H9 (cell line): ENCODE measurements around the gene ADAMTSL4. TPM values are rescaled to one million over a fixed set of nuclear protein-coding genes. Genes with fewer than 3 reads are reported as not detected.

Experiments
- DNase-seq: peaks from one replicate; pipeline ENCODE4 v3.0.0-alpha.2; 2017
- H2AFZ ChIP-seq: one replicate; pipeline ENCODE4 v1.6.1; 2013; ENCODE audit warnings: mild to moderate bottlenecking, low read length, control low read depth, moderate library complexity
- H2AK5ac ChIP-seq: 2 replicates; pipeline ENCODE4 v1.6.1; 2013; ENCODE audit warnings: low read length, control low read depth, mixed read lengths; ENCODE audit not compliant: insufficient read length
- H2BK120ac ChIP-seq: one replicate; pipeline ENCODE4 v1.6.1; 2013; ENCODE audit warnings: low read depth, mild to moderate bottlenecking, low read length, control low read depth, inconsistent platforms; ENCODE audit not compliant: poor library complexity, severe bottlenecking
- H2BK12ac ChIP-seq: 2 replicates; pipeline ENCODE4 v1.6.1; 2013; ENCODE audit warnings: low read length, control low read depth, mixed read lengths, low read depth; ENCODE audit not compliant: insufficient read length
- H2BK15ac ChIP-seq: 2 replicates; pipeline ENCODE4 v1.6.1; 2013; ENCODE audit warnings: low read depth, low read length, control low read depth
- H2BK20ac ChIP-seq: one replicate; pipeline ENCODE4 v1.6.1; 2013; ENCODE audit warnings: low read depth, mild to moderate bottlenecking, low read length, control low read depth, inconsistent platforms; ENCODE audit not compliant: poor library complexity, severe bottlenecking
- H2BK5ac ChIP-seq: 2 replicates; pipeline ENCODE4 v1.6.1; 2013; ENCODE audit warnings: low read length, control low read depth, mixed read lengths; ENCODE audit not compliant: insufficient read length
- H3K14ac ChIP-seq: 2 replicates; pipeline ENCODE4 v1.6.1; 2013; ENCODE audit warnings: low read length, control low read depth; ENCODE audit not compliant: insufficient read depth
- H3K18ac ChIP-seq: 2 replicates; pipeline ENCODE4 v1.6.1; 2013; ENCODE audit warnings: low read depth, mild to moderate bottlenecking, mixed read lengths, low read length, control low read depth; ENCODE audit not compliant: insufficient read length
- H3K23ac ChIP-seq: 2 replicates; pipeline ENCODE4 v1.6.1; 2013; ENCODE audit warnings: low read length, control low read depth, mixed read lengths, low read depth; ENCODE audit not compliant: insufficient read length
- H3K23me2 ChIP-seq: 2 replicates; pipeline ENCODE4 v1.6.1; 2013; ENCODE audit warnings: low read depth, mild to moderate bottlenecking, mixed read lengths, low read length, control low read depth; ENCODE audit not compliant: insufficient read length, poor library complexity, severe bottlenecking
- H3K27ac ChIP-seq: 2 replicates; pipeline ENCODE4 v1.5.1; 2013; ENCODE audit warnings: low read length, control low read depth, mixed read lengths, low read depth; ENCODE audit not compliant: insufficient read length
- H3K27me3 ChIP-seq: 2 replicates; pipeline ENCODE4 v1.6.1; 2013; ENCODE audit warnings: low read length, control low read depth, inconsistent platforms; ENCODE audit not compliant: insufficient read depth
- H3K4ac ChIP-seq: 2 replicates; pipeline ENCODE4 v1.6.1; 2013; ENCODE audit warnings: low read depth, mild to moderate bottlenecking, control low read depth, inconsistent platforms, low read length, moderate library complexity
- H3K4me1 ChIP-seq: 2 replicates; pipeline ENCODE4 v1.6.1; 2013; ENCODE audit warnings: low read length, control low read depth, inconsistent platforms; ENCODE audit not compliant: insufficient read depth
- H3K4me2 ChIP-seq: 2 replicates; pipeline ENCODE4 v1.6.1; 2013; ENCODE audit warnings: low read length, control low read depth, mixed read lengths; ENCODE audit not compliant: insufficient read length, insufficient read depth
- H3K56ac ChIP-seq: 2 replicates; pipeline ENCODE4 v1.6.1; 2013; ENCODE audit warnings: low read depth, mild to moderate bottlenecking, mixed read lengths, low read length, control low read depth; ENCODE audit not compliant: insufficient read length
- H3K79me1 ChIP-seq: 2 replicates; pipeline ENCODE4 v1.6.1; 2013; ENCODE audit warnings: low read depth, mild to moderate bottlenecking, moderate library complexity, low read length, control low read depth, inconsistent platforms; ENCODE audit not compliant: insufficient read depth, poor library complexity, severe bottlenecking
- H3K79me2 ChIP-seq: 2 replicates; pipeline ENCODE4 v1.6.1; 2013; ENCODE audit warnings: low read length, control low read depth, inconsistent platforms; ENCODE audit not compliant: insufficient read depth
- H3K9ac ChIP-seq: 2 replicates; pipeline ENCODE4 v1.6.1; 2013; ENCODE audit warnings: low read length, control low read depth, mixed read lengths; ENCODE audit not compliant: insufficient read length; ENCODE audit errors: extremely low read depth
- H3K9me3 ChIP-seq: one replicate; pipeline ENCODE4 v1.6.1; 2013; ENCODE audit warnings: low read depth, low read length, inconsistent platforms; ENCODE audit not compliant: control insufficient read depth
- H3T11ph ChIP-seq: one replicate; pipeline ENCODE4 v1.6.1; 2013; ENCODE audit warnings: mild to moderate bottlenecking, low read length, control low read depth, inconsistent platforms
- H4K20me1 ChIP-seq: one replicate; pipeline ENCODE4 v1.6.1; 2013; ENCODE audit not compliant: control insufficient read depth, insufficient read length, insufficient read depth
- H4K5ac ChIP-seq: 2 replicates; pipeline ENCODE4 v1.6.1; 2013; ENCODE audit warnings: low read depth, mild to moderate bottlenecking, mixed read lengths, low read length, control low read depth; ENCODE audit not compliant: insufficient read length
- H4K8ac ChIP-seq: replicated peaks from 2 replicates; pipeline ENCODE4 v1.6.1; 2013; ENCODE audit warnings: low read length, control low read depth, mixed read lengths, low read depth; ENCODE audit not compliant: insufficient read length
- H4K91ac ChIP-seq: 2 replicates; pipeline ENCODE4 v1.6.1; 2013; ENCODE audit warnings: low read depth, mild to moderate bottlenecking, moderate library complexity, mixed read lengths, low read length, control low read depth; ENCODE audit not compliant: insufficient read length
- H3K27ac Mint-ChIP-seq, 3 experiments: 2 replicates in 2 of 3; 3 replicates in 1 of 3; pipeline ENCODE4 v1.8.0; 2020 to 2021; ENCODE audit warnings: mixed read lengths in 3 of 3, mild to moderate bottlenecking in 1 of 3, moderate library complexity in 1 of 3
- H3K27me3 Mint-ChIP-seq: 2 replicates; pipeline ENCODE4 v1.8.0; 2021; ENCODE audit warnings: low read depth, mild to moderate bottlenecking, moderate library complexity, mixed read lengths
- H3K36me3 Mint-ChIP-seq, 3 experiments: 2 replicates in 2 of 3; 3 replicates in 1 of 3; pipeline ENCODE4 v1.8.0; 2020 to 2021; ENCODE audit warnings: low read depth in 3 of 3, mixed read lengths in 3 of 3; ENCODE audit not compliant: insufficient read depth in 1 of 3
- H3K4me1 Mint-ChIP-seq, 2 experiments: 2 replicates each; pipeline ENCODE4 v1.8.0; 2020; ENCODE audit warnings: mixed read lengths in 2 of 2
- H3K4me3 Mint-ChIP-seq, 2 experiments: 2 replicates in 1 of 2; 3 replicates in 1 of 2; pipeline ENCODE4 v1.8.0; 2020 to 2021; ENCODE audit warnings: mild to moderate bottlenecking in 2 of 2, mixed read lengths in 2 of 2, moderate library complexity in 1 of 2
- H3K9me3 Mint-ChIP-seq, 2 experiments: 2 replicates in 1 of 2; 3 replicates in 1 of 2; pipeline ENCODE4 v1.8.0; 2020; ENCODE audit warnings: mild to moderate bottlenecking in 2 of 2, mixed read lengths in 2 of 2, moderate library complexity in 1 of 2
- WGBS: extraction: QIAGEN DNeasy Blood & Tissue Kit; methylation state at CpG from one replicate; pipeline ENCODE4 v1.1.7; 2013; ENCODE audit warnings: missing lambda C conversion rate, low lambda C conversion rate, mixed read lengths; ENCODE audit not compliant: insufficient read length; ENCODE audit errors: extremely low coverage; 5-methylcytosine and 5-hydroxymethylcytosine counted together
- total RNA-seq: library from RNA; stranded (reverse); gene quantifications from 2 replicates; pipeline ENCODE4 v1.2.1, GENCODE V29; 2021
- TF ChIP-seq, protein P1 (sequence below): fragments of 200-600 bp; sonication (generic); conservative IDR thresholded peaks from 3 replicates; pipeline ENCODE4 v1.8.0; 2021; ENCODE audit warnings: antibody characterized with exemption, mild to moderate bottlenecking

The ADAMTSL4 gene
- total RNA-seq, 1 experiment from 2014 or later: 6.1 TPM

DNA sequence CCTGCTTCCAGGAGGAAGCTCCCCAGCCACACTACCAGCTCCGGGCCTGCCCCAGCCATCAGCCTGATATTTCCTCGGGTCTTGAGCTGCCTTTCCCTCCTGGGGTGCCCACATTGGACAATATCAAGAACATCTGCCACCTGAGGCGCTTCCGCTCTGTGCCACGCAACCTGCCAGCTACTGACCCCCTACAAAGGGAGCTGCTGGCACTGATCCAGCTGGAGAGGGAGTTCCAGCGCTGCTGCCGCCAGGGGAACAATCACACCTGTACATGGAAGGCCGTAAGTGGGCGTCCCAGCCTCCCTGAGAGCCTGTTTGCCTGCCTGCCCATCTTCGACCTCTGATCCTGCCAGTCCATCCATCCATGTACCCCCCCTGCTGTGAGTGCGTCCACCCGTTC, 37.7 kb upstream of the ADAMTSL4 start:
- H3K18ac ChIP-seq: no peak overlapping the region
- no peak overlapping the region for H4K8ac ChIP-seq
- no peak overlapping the region for H4K5ac ChIP-seq
- no peak overlapping the region for H3K14ac ChIP-seq
- no peaks in the 10 kb centered on the region for H3K9me3 ChIP-seq
- no peak overlapping the region for H3T11ph ChIP-seq
- no peak overlapping the region for H2BK120ac ChIP-seq
- WGBS: no CpG with 5 or more reads among the region's 12 CpGs
- H3K4ac ChIP-seq: no peak overlapping the region
- peaks cover 1% of the 10 kb centered on the region; the same call in 1 of the 2 replicates for H3K27me3 Mint-ChIP-seq
- H3K4me3 Mint-ChIP-seq: no peak overlapping the region
- H3K9me3 Mint-ChIP-seq: no peaks in the 10 kb centered on the region
- no peak for DNase-seq
- peak overlapping the region in 1 of 3 experiments; percentile 67; a peak in 2 of 7 replicates for H3K27ac Mint-ChIP-seq
- no peak overlapping the region for H2AK5ac ChIP-seq
- no peak overlapping the region for H2AFZ ChIP-seq
- no peak overlapping the region for H2BK5ac ChIP-seq
- peaks cover 12% of the 10 kb centered on the region for H3K23me2 ChIP-seq
- peaks cover 10 to 12% of the 10 kb centered on the region in 2 experiments for H3K4me1 Mint-ChIP-seq
- H3K27me3 ChIP-seq: no peaks in the 10 kb centered on the region
- no peak overlapping the region for H3K9ac ChIP-seq
- H3K23ac ChIP-seq: no peak overlapping the region
- no peak overlapping the region for H3K56ac ChIP-seq
- H4K91ac ChIP-seq: no peak overlapping the region
- peaks cover 6 to 22% (median 8%) of the 10 kb centered on the region in 3 experiments; a peak in 6 of 7 replicates for H3K36me3 Mint-ChIP-seq
- no peak overlapping the region for H2BK20ac ChIP-seq
- H2BK12ac ChIP-seq: no peak overlapping the region
- H4K20me1 ChIP-seq: peaks cover 2% of the 10 kb centered on the region
- TF ChIP-seq, protein P1, sequence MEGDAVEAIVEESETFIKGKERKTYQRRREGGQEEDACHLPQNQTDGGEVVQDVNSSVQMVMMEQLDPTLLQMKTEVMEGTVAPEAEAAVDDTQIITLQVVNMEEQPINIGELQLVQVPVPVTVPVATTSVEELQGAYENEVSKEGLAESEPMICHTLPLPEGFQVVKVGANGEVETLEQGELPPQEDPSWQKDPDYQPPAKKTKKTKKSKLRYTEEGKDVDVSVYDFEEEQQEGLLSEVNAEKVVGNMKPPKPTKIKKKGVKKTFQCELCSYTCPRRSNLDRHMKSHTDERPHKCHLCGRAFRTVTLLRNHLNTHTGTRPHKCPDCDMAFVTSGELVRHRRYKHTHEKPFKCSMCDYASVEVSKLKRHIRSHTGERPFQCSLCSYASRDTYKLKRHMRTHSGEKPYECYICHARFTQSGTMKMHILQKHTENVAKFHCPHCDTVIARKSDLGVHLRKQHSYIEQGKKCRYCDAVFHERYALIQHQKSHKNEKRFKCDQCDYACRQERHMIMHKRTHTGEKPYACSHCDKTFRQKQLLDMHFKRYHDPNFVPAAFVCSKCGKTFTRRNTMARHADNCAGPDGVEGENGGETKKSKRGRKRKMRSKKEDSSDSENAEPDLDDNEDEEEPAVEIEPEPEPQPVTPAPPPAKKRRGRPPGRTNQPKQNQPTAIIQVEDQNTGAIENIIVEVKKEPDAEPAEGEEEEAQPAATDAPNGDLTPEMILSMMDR: no peak
- no peaks in the 10 kb centered on the region for H3K79me2 ChIP-seq
- peaks cover 2% of the 10 kb centered on the region; the same call in 1 of the 2 replicates for H3K4me1 ChIP-seq
- no peak overlapping the region for H3K4me2 ChIP-seq
- no peaks in the 10 kb centered on the region for H3K79me1 ChIP-seq
- H3K27ac ChIP-seq: no peak overlapping the region
- no peak overlapping the region for H2BK15ac ChIP-seq
